HG03571 (cell line): ENCODE measurements around the gene LDAH.

Experiments used
- ATAC-seq: cut with Tn5 transposase; IDR thresholded peaks from one replicate; pipeline ENCODE4 v1.9.1; 2021; ENCODE audit not compliant: unreplicated experiment

The LDAH gene

DNA sequence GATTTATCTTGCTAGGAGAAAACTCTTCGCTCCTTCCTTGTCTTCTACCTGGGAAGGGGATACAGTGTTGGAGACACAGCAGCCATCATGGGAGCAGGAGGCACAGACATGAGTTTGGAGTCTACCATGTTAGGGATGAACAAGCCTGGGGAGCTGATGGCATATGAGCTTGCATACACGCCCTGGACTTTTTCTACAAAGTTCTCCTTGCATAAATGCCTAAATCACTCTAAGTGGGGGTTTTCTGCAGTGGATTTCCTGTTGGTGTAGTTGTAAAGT is 168.4 kb downstream of the LDAH start:
- ATAC-seq: no peak

DNA sequence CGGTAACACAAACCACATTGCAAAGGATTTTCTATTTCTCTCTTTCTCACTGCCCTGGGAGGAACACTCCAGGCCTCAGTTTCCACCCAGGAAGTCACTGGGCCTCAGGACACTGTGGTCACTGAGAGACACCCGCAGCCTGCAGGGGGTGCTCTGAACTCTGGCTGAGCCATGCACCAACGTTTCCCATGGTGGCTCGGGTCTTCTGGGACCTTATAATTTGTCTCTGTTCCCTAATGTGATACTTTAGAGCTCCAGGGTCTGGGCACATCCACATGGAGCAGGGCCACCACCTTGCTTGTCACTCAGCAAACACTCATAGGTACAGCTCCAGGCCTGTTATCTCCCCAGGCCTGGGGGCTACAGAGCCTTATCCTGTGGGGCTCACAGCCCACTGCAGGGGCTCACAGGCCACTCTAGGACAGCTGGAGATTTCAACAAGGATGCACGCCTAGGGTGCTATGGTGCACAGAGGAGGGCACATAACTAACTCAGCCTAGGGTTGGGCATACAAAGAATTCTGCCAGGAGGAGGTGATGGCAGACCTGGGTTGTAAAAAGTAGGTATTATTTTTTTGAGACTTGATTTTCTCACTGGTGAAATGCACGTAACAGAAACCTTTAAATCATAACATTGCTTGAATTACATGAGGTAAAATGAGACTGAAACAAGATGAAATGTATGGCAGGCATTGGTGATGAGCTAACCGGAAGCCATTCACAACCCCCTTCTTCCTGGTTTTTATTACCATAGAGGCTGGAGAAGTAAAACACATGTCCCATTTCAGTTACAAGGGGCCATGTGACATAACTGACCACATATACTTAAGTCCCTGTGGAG is 169.0 kb downstream of the LDAH start:
- no peak for ATAC-seq

DNA sequence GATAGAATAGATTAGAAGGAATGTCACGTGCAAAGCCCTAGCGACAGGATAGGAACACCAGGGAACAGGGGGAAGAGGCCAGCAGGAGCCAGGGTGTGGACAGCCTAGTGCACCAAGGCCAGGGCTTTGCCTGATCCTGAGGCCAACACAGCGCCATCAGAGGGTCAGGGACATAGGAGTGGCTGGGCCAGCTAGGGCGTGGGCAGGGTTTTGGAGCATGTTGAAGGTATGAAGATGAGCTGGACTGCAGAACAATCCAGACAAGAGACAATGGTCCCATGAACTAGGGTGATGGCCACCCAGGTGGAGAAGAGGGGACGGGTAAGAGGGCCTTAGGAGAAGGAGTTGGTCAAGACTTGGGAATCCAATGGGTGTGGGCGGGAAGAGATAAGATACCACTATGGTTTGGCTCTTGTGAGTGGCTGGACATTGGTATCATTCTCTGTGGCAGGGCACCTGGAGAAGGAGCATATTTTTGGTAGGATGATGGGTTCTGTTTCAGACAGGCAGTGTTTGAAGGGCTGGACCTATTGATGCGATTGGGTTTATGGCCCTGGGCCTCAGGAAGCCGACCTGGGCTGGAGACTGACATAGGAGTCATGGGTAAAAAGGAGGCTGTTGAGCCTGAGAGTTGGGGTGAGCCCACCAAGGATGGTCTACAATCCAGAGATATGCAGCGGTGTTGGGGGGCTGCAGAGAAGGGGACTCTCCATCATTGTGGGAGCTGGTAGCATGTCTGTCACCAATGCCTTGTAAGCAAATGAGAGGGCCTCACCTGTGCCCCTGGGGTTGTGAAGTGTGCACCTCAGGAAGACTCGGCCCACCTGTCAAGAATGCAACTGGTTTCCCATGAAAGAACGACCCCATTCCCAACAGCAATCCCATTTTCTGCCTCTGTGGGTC is 170.0 kb downstream of the LDAH start:
- no peak for ATAC-seq

DNA sequence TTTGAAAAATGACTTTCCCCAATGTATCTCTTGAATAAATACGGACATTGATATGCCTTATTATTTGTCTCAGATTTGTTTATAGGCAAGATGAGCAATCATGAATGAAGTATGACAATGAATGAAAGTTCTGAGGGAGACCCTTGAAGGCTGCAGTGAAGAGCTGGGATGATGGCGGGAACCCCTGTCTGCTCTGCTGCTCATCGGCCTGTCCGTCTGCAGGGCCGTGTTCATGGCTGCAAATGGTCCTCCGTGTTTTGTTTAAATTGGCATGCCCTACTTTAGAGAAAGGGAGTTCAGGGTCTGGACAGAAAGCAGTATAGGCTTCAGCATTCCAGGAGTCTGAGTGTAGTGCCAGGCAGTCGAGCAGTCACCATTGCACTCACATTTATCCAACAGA is 170.8 kb downstream of the LDAH start:
- ATAC-seq: no peak

DNA sequence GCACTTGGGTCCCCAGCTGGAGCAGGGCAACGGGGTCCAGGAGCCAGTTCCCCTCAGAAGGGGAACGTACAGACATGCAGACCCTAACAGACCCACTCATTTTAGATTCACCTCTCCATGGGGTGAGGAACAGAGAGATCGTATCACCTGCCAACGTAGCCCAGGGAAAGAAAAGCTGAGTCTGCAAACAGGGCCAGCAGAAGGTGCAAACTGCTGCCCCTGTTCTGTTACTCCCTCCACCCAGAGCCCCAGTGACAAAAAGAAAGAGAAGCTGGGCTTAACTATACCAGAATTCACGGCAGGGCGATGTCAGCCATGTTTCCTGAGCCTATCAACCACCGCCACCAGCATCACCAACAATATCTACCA is 171.2 kb downstream of the LDAH start:
- ATAC-seq: no peak

DNA sequence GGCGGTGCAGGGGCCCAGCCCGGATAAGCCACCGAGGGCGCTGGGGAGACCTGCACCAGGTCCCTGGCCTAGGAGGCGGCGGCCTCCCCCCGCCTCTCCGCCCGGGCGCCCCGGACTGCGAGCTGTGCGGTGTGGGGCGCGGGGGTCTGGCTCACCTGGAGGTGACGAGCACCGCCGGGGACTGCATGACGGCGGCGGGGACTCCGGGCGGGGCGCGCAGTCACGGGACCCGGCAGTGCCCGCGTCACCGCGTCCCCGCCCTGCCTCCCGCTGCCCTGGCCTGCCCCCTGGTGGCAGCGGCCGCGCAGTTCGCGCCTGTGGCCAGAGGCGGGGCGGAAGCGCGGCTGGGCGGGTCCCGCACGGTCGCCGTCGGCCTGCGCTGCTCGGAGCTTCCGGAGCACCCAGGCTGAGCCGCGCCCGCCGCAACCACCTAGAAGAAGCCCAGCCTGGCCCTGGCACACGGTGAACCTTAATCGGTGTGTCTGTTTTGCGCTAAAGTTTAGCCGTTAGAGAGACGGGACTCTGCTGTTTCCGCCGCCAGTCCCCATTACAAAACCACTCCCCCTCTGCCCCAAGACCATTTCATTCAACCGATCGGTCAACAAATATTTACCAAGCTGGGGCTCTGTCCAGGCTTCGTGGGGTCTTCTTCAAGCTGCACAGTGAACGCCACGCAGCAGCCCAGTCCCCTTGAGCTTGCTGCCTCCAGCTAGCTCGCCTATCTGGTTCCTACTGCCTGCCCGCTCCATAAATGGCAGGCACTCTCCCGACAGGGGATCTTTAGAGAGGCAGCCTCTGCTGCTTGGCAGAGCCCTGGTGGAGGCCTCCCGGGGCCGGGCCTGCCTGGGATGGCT is 171.8 kb downstream of the LDAH start, which contains the start of gene HS1BP3:
Gene HS1BP3 (minus strand): TSS at position 222 of the 854 bp plus-strand sequence. CDS start 35 bp downstream, at position 187.
- peak; percentile 97 for ATAC-seq

DNA sequence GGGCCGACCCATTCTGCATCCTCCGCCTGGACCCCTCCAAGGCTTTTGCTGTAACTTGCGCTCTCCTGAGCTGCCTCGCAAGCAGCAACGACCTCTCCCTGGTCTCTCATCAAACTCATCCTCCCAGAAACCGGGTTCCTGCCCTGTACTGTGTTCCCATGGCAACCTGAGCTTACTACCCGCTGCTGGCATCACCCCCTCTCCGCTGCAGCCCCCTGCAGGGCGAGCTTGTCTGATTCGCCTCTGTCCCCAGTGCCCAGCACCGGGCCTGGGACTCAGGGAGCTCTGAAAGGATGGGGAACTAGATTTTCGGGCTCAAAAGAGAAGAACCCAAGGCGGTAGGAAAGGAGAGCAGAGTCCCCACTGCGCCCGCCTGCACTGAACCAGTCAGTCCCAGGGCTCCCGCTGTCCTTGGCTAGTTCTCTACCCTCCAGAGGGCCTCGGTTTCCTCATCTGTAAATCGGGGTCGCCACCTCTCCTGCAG is 172.5 kb downstream of the LDAH start:
- no peak for ATAC-seq

DNA sequence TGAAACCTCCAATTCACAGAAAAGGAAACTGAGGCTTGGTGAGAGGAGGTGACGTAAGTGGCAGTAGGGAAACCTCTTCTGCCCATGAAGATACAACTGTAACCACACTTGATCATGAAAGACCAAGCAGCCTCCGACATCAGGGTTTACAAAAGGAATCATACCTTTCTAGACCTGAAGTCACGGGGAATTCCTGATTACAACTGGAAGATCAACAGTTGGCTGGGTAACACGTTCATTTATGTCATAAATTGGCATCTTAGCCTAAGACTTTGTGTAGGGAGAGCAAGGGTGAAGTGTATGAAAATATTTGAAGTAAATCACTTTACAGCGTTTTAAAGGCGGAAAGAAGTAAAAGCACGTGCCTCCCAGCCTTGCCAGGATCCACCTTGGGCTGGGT is 172.9 kb downstream of the LDAH start:
- ATAC-seq: no peak

DNA sequence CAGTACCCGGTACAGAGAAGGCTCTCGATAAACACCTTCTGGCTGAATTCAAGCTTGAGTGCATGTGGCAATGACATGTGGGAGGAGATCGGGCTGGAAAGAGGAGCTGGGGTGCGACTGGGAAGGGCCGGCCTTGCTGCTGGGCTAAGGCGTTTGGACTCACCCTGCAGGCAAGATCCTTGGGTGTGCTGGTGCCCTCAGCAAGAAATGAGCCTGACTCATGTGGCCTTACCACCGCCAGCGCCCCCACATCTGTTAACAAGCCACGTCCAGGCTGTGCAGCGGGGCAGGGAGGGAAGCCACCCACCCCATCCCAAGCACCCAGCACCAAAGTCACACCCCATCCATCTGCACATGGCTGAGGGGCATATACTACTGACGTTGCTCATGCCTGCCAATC is 173.3 kb downstream of the LDAH start:
- no peak for ATAC-seq

DNA sequence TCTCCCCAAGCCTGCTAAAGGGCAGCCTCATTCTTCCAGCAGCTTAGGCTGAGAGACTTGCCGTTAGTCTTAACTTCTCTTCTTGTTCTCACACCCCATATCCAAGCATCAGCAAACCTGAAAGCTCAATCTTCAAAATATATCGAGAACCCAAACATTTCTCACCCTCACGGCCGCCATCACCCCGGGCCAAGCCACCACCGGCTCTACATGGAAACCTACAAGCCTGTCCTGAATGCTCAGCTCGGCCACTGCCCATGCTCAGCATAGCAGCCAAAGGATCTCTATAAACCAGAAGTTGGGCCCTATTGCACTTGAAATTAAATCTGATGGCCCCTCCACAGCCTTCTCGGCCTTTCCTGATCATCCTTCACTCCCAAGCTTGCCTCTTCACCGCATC is 174.1 kb downstream of the LDAH start:
- no peak for ATAC-seq

DNA sequence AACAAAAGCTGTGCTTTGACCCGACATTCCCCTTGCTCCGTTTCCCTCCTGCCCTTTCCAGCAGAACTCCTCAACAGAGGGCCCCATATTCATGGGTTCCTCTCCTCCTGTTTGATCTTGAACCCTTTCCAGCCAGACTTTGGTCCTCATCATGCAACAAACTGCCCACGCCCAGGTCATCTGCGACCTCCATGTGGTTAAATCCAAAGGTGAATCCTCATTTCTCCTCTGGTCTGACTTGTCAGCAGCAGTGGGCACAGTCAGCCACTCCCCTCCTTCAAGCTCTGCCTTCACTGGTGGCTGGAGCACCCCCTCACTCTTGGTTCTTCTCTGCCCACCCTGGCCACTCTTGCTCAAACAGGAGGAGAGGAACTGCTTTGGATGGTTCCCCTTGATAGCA is 174.7 kb downstream of the LDAH start:
- no peak for ATAC-seq

DNA sequence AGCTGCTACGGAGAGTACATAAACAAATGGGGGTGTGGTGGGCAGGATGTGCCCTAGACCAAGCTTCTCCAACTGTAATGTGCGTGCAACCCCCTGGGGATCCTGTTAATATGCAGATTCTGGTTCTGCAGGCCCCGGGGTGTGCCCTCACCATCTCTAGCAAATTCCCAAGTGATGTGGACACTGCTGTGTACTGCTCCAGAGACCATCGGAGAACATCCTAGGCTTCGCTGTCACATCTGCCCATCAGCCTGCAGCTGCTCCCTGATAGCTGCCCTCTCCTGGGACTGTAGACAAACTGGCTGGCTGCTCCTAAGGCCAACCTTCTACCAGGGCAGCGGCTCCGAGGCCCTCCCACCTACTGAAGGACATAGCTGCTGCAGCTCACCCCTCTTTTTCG is 175.2 kb downstream of the LDAH start:
- ATAC-seq: no peak

DNA sequence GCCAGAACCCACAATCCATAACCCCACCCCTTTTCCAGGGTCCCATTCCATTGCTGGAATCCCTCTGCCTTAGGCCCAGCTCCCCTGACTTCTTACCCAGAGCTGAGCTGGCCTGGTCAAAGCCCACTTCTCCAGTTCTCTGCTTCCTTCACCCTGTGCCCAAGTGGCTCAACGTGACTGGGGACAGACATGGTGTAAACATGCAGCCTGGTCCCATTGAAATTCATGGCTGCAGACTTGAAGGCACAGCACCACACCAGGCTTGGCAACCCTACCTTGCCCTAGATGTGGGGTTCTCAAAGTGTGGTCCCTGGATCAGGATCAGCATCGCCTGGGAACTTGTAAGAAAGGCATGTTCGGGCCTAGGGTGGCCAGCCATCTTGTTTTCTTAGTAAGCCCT is 175.7 kb downstream of the LDAH start:
- ATAC-seq: no peak

DNA sequence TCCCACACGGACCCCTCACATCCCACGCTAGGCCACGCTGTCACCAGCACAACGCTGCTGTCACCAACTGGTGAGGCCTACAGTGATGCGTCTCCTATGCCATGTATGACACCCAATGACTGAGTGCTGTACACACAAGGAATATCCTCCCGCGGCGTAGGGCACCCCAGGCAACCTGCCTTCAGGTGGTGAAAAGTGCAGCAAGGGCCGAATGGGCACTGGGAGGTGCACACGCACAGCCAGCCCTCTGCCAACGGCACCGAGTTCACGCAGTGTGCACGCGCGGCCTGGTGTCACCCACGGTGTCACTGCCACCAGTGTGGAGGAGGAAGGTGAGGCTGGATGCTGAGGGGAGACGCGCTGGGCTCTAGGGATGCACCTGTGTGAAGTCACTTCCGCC is 176.5 kb downstream of the LDAH start:
- no peak for ATAC-seq

DNA sequence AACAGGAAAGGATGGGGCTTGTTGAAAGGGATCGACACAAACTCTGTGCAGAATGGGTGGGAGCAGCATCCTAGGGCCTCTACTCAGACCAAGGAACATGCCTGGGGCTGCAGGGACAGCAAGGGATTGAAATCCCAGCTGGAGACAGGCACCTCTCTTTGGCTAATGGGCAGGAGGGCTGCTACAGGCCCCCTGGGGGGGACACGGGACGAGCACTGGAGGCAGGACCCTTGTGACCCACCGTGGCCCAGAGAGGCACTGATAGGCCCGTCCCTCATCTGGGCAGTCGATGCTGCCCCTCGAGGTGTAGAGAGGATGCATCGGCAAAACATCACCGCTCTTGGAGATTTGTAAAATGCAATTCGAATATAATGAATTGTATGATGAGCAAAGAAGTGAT is 177.1 kb downstream of the LDAH start:
- no peak for ATAC-seq

DNA sequence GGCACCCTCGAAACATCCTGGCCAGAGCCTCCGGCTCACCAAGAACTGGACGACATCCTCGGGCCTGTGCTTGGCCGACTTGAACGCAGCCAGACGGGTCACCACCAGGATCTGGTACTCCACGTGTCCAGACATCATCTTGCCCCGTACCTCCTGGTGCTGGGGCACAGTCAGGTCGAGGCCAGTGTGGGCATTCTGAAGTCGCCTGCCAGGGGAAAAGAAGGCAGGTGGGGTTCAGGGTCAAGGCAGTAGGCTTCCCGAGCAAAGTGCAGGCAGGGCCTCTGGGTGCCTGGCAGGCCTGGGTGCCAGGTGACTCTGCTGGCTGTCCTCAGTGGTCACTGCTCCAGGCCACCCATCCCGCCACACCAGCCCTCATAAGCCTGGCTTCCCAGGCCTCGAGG is 177.6 kb downstream of the LDAH start:
- ATAC-seq: no peak

DNA sequence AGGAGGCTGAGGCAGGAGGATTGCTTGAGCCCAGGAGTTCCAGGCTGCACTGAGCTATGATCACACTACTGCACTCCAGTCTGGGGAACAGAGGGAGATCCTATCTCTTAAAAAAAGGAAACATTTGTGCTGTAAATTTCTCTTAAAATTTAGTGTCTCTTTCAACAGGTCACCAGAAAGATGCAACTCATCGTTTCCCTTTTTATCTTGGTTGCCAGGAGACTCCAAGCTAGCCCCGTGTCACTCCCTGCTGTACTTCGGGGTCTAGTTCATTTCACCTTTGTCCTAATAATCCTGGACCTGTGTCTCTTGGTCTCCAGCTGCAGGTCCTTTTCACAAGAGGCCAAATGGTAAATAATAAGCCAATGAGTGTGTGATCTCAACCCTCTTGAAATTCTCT is 179.1 kb downstream of the LDAH start:
- no peak for ATAC-seq

DNA sequence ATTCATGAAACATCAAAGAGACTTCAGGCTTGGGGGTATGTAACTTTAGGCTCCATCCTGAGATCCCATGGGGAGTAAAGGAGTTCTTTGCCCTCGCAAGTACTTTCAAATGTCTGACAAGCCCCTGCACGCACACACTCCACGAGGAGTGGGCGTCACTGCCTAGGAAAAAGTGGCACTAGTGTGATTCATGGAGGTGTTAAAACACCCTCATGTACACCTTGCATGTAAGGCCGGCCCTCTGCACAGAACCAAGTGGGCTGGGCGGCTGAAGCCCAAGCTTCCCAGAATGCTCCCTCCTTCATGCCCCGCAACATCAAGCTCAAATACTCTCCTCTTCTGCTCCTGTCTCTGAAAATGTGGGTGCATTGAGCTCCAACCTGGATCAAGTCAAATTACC is 179.8 kb downstream of the LDAH start:
- no peak for ATAC-seq

DNA sequence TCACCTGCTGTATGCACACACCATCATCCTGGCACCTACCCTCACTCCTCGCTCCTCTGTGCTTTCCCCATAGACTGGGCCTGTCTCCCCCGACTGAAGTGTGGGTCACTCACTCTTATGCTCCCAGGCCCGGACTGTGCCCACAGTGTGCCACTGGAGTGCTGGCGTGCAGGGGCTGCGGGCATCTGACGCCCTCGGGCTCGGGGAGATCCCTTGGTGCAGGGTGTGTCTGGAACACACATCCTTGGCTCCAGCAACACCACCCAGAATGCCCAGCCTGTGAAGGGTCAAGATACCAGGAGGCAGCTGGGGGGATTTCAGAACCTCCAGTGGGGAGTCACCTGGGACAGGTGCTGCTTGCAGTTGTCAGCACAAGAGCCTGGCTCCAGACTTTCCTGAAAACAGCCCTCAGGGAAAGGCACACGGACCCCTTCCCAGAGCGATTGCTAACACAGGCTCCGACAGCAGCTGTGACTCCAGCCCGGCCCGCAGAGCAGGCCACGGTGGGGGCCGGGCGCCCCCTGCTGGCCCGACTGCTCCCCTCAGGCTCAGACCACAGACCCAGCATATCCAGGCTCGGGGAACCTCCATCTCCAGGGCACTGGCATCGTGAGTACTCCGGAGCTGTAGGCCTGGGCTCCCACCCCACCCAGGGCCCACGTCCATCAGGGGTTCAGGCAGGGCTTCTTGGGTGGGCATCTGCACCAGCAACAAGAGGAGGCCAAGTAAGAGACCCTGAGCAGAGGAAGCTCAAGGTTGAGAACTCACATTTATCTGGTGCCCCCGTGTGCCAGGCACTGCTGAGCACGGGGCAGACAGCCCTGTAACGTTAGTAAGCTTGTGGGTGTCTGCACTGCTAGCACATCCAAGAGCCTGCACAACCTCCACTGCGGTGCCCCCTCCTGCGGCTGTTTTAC is 180.6 kb downstream of the LDAH start:
- ATAC-seq: peak; percentile 92
